ENCODE measurements around the gene IQCE.
"Not testable (repeated sequence)": the region's sequence is repeated elsewhere in the genome, so short reads cannot be mapped to it uniquely, and the experiment has no call there.

The IQCE gene

GRCh38 chr7:2563955-2564354, 5.2 kb downstream of the IQCE start:
- peaks cover 12% of the 10 kb centered on the region for H3K4me1 ChIP-seq (ENCODE audit: control insufficient read depth, insufficient read depth, low read length)
- H3K4me3 ChIP-seq (ENCODE audit: low read length in 2 of 2); H3K9ac ChIP-seq (ENCODE audit: low read length in 2 of 2); H3K27ac ChIP-seq (ENCODE audit: low read length); H3K9me3 ChIP-seq (ENCODE audit: control insufficient read depth in 2 of 2, low read length in 2 of 2); H3K36me3 ChIP-seq (ENCODE audit: control insufficient read depth in 2 of 2, insufficient read depth in 2 of 2, low read length in 2 of 2); H3K27me3 ChIP-seq (ENCODE audit: control insufficient read depth in 1 of 2, insufficient read depth in 2 of 2, low read length in 2 of 2): not testable (repeated sequence)

GRCh38 chr7:2564970-2565540, 6.3 kb downstream of the IQCE start:
- Histone ChIP-seq H3K9ac (ENCODE audit: low read length in 2 of 2) (no peak overlapping the region), H3K27ac (ENCODE audit: low read length) (no peak overlapping the region), H3K4me3 (ENCODE audit: low read length in 2 of 2) (no peak overlapping the region), H3K27me3 (ENCODE audit: control insufficient read depth in 1 of 2, insufficient read depth in 2 of 2, low read length in 2 of 2) (no peaks in the 10 kb centered on the region), H3K36me3 (ENCODE audit: control insufficient read depth in 2 of 2, insufficient read depth in 2 of 2, low read length in 2 of 2) (peaks cover 0 to 2% of the 10 kb centered on the region in 2 donors), H3K4me1 (ENCODE audit: control insufficient read depth, insufficient read depth, low read length) (peaks cover 5% of the 10 kb centered on the region), H3K9me3 (ENCODE audit: control insufficient read depth in 2 of 2, low read length in 2 of 2) (no peaks in the 10 kb centered on the region)

DNA sequence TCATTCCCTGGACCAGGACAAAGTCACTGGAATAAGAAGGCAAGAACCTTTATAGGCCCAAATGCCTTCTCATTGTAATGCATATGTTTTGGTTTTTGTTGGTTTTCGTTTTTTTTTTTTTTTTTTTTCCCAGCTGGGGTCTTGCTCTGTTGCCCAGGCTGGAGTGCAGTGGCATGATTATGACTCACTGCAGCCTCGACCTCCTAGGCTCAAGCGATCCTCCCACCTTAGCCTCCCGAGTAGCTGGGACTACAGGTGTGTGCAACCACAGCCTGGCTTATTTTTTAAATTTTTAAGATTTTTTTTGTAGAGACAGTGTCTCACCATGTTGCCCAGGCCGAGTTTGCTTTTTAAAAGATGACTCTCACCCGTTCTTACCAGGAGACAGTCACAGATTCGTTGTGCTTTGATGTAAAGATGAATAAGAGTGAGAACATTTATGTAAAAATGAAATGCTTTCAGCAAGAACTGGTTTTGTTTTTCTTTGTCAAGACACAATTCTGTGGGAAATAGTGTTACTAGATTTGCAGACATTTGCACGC, 7.6 kb downstream of the IQCE start:
- Histone ChIP-seq H3K4me3 (ENCODE audit: low read length in 2 of 2) (no peak overlapping the region), H3K36me3 (ENCODE audit: control insufficient read depth in 2 of 2, insufficient read depth in 2 of 2, low read length in 2 of 2) (peaks cover 0 to 2% of the 10 kb centered on the region in 2 donors), H3K27ac (ENCODE audit: low read length) (no peak overlapping the region), H3K9ac (ENCODE audit: low read length in 2 of 2) (no peak overlapping the region), H3K4me1 (ENCODE audit: control insufficient read depth, insufficient read depth, low read length) (peaks cover 2% of the 10 kb centered on the region), H3K9me3 (ENCODE audit: control insufficient read depth in 2 of 2, low read length in 2 of 2) (no peaks in the 10 kb centered on the region), H3K27me3 (ENCODE audit: control insufficient read depth in 1 of 2, insufficient read depth in 2 of 2, low read length in 2 of 2) (no peaks in the 10 kb centered on the region)

DNA sequence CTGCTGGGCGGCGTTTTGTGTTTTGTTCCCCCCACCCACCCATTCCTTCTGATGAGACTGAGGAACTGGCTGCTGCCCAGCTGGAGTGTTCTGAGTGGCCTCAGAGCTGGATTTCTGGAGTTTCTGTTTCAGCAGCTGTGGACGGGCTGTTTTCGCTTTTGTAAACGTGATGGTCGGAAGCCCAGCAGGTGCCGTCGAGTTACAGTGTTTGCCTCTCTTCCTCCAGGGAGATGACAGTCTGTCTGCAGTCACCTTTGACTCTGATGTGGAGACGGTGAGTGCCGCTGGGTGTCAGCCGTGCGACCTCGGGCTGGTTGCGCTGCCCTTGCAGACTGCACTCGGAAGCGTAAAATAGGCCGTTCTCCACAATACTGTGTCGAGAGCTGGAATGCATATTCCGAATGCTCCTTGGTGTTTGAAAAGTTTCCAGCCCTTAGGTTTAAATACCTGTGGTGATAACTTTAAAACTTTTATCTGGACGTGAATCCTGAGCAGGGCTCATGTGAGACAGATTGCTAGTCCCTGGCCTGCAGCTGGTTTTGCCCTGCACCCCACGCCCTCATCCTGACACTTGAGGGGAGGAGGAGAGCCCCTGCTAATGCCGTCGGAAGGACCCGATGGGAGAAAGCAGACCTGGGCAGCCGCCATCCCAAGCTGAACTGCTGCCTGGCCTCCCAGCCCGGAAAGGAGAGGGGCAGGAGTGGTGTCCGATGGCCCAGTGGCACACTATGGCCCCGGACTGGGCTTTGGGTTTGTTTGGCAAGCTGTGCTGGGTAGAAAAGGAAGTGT, 8.3 kb downstream of the IQCE start:
- H3K4me1 ChIP-seq (ENCODE audit: control insufficient read depth, insufficient read depth, low read length): peaks cover 2% of the 10 kb centered on the region
- H3K9me3 ChIP-seq (ENCODE audit: control insufficient read depth in 2 of 2, low read length in 2 of 2): no peaks in the 10 kb centered on the region
- peaks cover 0 to 7% of the 10 kb centered on the region in 2 donors for H3K36me3 ChIP-seq (ENCODE audit: control insufficient read depth in 2 of 2, insufficient read depth in 2 of 2, low read length in 2 of 2)
- H3K4me3 ChIP-seq (ENCODE audit: low read length in 2 of 2): peak overlapping the region in 1 of 2 donors; percentile 52
- H3K27me3 ChIP-seq (ENCODE audit: control insufficient read depth in 1 of 2, insufficient read depth in 2 of 2, low read length in 2 of 2): no peaks in the 10 kb centered on the region
- H3K27ac ChIP-seq (ENCODE audit: low read length): no peak overlapping the region
- no peak overlapping the region for H3K9ac ChIP-seq (ENCODE audit: low read length in 2 of 2)

- Histone ChIP-seq H3K27me3 (ENCODE audit: control insufficient read depth in 1 of 2, insufficient read depth in 2 of 2, low read length in 2 of 2) (no peaks in the 10 kb centered on the region), H3K9me3 (ENCODE audit: control insufficient read depth in 2 of 2, low read length in 2 of 2) (no peaks in the 10 kb centered on the region), H3K9ac (ENCODE audit: low read length in 2 of 2) (no peak overlapping the region), H3K36me3 (ENCODE audit: control insufficient read depth in 2 of 2, insufficient read depth in 2 of 2, low read length in 2 of 2) (peaks cover 0 to 11% of the 10 kb centered on the region in 2 donors), H3K4me3 (ENCODE audit: low read length in 2 of 2) (no peak overlapping the region), H3K4me1 (ENCODE audit: control insufficient read depth, insufficient read depth, low read length) (peaks cover 2% of the 10 kb centered on the region), H3K27ac (ENCODE audit: low read length) (no peak overlapping the region)
Observed at GRCh38 chr7:2567679-2568278, 9.0 kb downstream of the IQCE start.

DNA sequence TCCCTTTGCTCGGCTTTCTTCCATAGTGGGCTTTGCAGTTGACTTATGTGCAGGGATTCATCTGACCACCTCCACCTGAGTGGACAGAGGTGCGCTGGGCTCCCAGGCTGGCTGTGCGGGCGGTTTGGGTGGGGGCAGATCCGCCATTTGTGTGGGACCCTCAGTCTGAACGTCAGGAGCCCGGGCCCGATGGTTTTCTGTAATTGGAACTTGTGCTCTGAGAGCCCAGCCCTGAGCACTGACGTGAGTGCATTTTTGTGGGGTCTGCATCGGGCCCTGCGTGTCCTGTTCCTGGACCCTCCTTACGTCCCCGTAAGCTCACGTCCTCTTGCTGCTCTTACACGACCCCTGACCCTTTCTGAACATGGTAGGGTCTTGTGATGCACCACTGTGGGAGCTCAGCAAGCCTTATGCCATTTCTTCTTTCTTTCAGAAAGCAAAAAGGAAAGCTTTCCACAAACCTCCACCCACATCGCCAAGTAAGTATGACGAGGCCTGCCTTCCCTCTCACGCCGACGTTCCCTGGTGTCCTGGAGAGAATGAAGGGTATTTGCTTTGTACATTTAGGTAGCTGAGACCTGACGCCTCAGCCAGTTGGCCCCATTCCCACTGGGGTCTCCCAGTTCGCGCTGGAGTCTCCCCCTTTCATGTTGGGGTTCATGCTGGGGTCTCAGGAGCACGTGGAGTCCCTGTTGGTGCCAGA, 9.9 kb downstream of the IQCE start:
- H3K27me3 ChIP-seq (ENCODE audit: control insufficient read depth in 1 of 2, insufficient read depth in 2 of 2, low read length in 2 of 2): no peaks in the 10 kb centered on the region
- peaks cover 4 to 19% of the 10 kb centered on the region in 2 donors for H3K36me3 ChIP-seq (ENCODE audit: control insufficient read depth in 2 of 2, insufficient read depth in 2 of 2, low read length in 2 of 2)
- no peaks in the 10 kb centered on the region for H3K9me3 ChIP-seq (ENCODE audit: control insufficient read depth in 2 of 2, low read length in 2 of 2)
- no peak overlapping the region for H3K27ac ChIP-seq (ENCODE audit: low read length)
- no peak overlapping the region for H3K4me3 ChIP-seq (ENCODE audit: low read length in 2 of 2)
- no peak overlapping the region for H3K9ac ChIP-seq (ENCODE audit: low read length in 2 of 2)
- peaks cover 2% of the 10 kb centered on the region for H3K4me1 ChIP-seq (ENCODE audit: control insufficient read depth, insufficient read depth, low read length)

DNA sequence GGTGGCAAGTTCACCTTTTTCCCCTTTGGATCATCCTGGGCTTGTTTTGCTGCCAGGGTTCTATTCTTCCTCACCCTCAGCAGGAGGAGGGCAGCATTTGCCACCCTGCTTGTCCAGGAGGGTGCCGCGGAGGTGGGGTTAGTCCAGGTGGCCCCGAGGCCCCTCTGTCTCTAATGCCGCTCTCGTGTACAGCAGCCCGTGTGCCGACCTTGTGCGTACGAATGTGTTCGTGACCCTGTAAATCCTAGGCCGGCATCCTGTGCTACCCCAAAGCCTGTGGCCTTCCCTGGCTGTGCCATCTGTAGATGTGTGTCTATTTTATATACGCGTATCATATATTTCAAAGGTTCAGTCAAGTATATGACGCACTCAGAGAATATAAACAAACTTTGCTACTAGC, 10.6 kb downstream of the IQCE start:
- Histone ChIP-seq H3K27ac (ENCODE audit: low read length) (no peak overlapping the region), H3K36me3 (ENCODE audit: control insufficient read depth in 2 of 2, insufficient read depth in 2 of 2, low read length in 2 of 2) (peaks cover 12 to 25% of the 10 kb centered on the region in 2 donors), H3K27me3 (ENCODE audit: control insufficient read depth in 1 of 2, insufficient read depth in 2 of 2, low read length in 2 of 2) (no peaks in the 10 kb centered on the region), H3K9me3 (ENCODE audit: control insufficient read depth in 2 of 2, low read length in 2 of 2) (no peaks in the 10 kb centered on the region), H3K4me3 (ENCODE audit: low read length in 2 of 2) (no peak overlapping the region), H3K9ac (ENCODE audit: low read length in 2 of 2) (no peak overlapping the region), H3K4me1 (ENCODE audit: control insufficient read depth, insufficient read depth, low read length) (peaks cover 2% of the 10 kb centered on the region)

GRCh38 chr7:2570021-2570420, 11.2 kb downstream of the IQCE start:
- Histone ChIP-seq H3K27ac (ENCODE audit: low read length) (no peak overlapping the region), H3K27me3 (ENCODE audit: control insufficient read depth in 1 of 2, insufficient read depth in 2 of 2, low read length in 2 of 2) (no peaks in the 10 kb centered on the region), H3K9ac (ENCODE audit: low read length in 2 of 2) (no peak overlapping the region), H3K4me3 (ENCODE audit: low read length in 2 of 2) (no peak overlapping the region), H3K36me3 (ENCODE audit: control insufficient read depth in 2 of 2, insufficient read depth in 2 of 2, low read length in 2 of 2) (peaks cover 16 to 27% of the 10 kb centered on the region in 2 donors), H3K9me3 (ENCODE audit: control insufficient read depth in 2 of 2, low read length in 2 of 2) (no peaks in the 10 kb centered on the region), H3K4me1 (ENCODE audit: control insufficient read depth, insufficient read depth, low read length) (peaks cover 2% of the 10 kb centered on the region)

GRCh38 chr7:2571409-2571808, 12.6 kb downstream of the IQCE start:
- H3K27me3 ChIP-seq (ENCODE audit: control insufficient read depth in 1 of 2, insufficient read depth in 2 of 2, low read length in 2 of 2): no peaks in the 10 kb centered on the region
- H3K4me3 ChIP-seq (ENCODE audit: low read length in 2 of 2): no peak overlapping the region
- no peaks in the 10 kb centered on the region for H3K9me3 ChIP-seq (ENCODE audit: control insufficient read depth in 2 of 2, low read length in 2 of 2)
- no peak overlapping the region for H3K27ac ChIP-seq (ENCODE audit: low read length)
- H3K36me3 ChIP-seq (ENCODE audit: control insufficient read depth in 2 of 2, insufficient read depth in 2 of 2, low read length in 2 of 2): peaks cover 22 to 31% of the 10 kb centered on the region in 2 donors
- peaks cover 2% of the 10 kb centered on the region for H3K4me1 ChIP-seq (ENCODE audit: control insufficient read depth, insufficient read depth, low read length)
- no peak overlapping the region for H3K9ac ChIP-seq (ENCODE audit: low read length in 2 of 2)

GRCh38 chr7:2572101-2572842, 13.5 kb downstream of the IQCE start:
- Histone ChIP-seq H3K4me3 (ENCODE audit: low read length in 2 of 2) (no peak overlapping the region), H3K9ac (ENCODE audit: low read length in 2 of 2) (no peak overlapping the region), H3K27me3 (ENCODE audit: control insufficient read depth in 1 of 2, insufficient read depth in 2 of 2, low read length in 2 of 2) (no peaks in the 10 kb centered on the region), H3K9me3 (ENCODE audit: control insufficient read depth in 2 of 2, low read length in 2 of 2) (no peaks in the 10 kb centered on the region), H3K36me3 (ENCODE audit: control insufficient read depth in 2 of 2, insufficient read depth in 2 of 2, low read length in 2 of 2) (peaks cover 22 to 31% of the 10 kb centered on the region in 2 donors), H3K4me1 (ENCODE audit: control insufficient read depth, insufficient read depth, low read length) (peaks cover 2% of the 10 kb centered on the region), H3K27ac (ENCODE audit: low read length) (no peak overlapping the region)
